ENCODE measurements around the gene PLEKHM3. TPM values are rescaled to one million over a fixed set of nuclear protein-coding genes. Genes with fewer than 3 reads are reported as not detected.

The PLEKHM3 gene
- polyA plus RNA-seq, 4 donors: 0.89 to 12.1 (median 2.1) TPM

DNA sequence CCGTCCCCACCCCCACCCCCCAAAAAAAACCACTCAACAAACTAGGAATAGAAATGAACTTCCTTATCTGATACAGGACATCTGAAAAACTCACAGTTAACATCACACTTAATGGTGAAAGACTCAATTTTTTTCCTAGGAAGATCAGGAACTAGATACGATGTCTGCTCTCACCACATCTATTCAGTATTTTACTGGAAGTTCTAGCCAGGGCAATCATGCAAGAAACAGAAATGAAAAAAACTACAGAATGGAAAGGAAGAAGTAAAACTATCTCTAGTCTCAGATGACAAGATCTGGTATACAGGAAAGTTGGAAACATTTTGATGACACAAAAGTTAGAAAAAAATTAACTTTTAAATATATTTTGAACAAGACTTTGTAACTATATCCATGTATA, 141.2 kb downstream of the PLEKHM3 start:
- Histone ChIP-seq H3K4me3 (ENCODE audit: low read depth in 1 of 3, low read length in 3 of 3) (no peak overlapping the region), H3K4me1 (ENCODE audit: control insufficient read depth in 3 of 3, insufficient read depth in 2 of 3, low read depth in 1 of 3, low read length in 2 of 3) (peaks cover 0 to 14% (median 3%) of the 10 kb centered on the region in 3 donors), H3K36me3 (ENCODE audit: control insufficient read depth in 3 of 3, insufficient read depth in 2 of 3, low read depth in 1 of 3, low read length in 3 of 3) (peaks cover 0 to 3% (median 0%) of the 10 kb centered on the region in 3 donors), H3K9me3 (ENCODE audit: control insufficient read depth in 2 of 2, insufficient read depth in 1 of 2, low read depth in 1 of 2, low read length in 1 of 2) (no peaks in the 10 kb centered on the region), H3K27me3 (ENCODE audit: control insufficient read depth in 3 of 3, insufficient read depth in 3 of 3, low read length in 3 of 3) (no peaks in the 10 kb centered on the region), H3K27ac (ENCODE audit: low read depth in 1 of 3, low read length in 2 of 3) (no peak overlapping the region)
- FAIRE-seq (peak; percentile 5), DNase-seq (no peak)
- 80 to 94% (median 93%) methylated on average over 2 of the region's 2 CpGs for WGBS, 3 donors

DNA sequence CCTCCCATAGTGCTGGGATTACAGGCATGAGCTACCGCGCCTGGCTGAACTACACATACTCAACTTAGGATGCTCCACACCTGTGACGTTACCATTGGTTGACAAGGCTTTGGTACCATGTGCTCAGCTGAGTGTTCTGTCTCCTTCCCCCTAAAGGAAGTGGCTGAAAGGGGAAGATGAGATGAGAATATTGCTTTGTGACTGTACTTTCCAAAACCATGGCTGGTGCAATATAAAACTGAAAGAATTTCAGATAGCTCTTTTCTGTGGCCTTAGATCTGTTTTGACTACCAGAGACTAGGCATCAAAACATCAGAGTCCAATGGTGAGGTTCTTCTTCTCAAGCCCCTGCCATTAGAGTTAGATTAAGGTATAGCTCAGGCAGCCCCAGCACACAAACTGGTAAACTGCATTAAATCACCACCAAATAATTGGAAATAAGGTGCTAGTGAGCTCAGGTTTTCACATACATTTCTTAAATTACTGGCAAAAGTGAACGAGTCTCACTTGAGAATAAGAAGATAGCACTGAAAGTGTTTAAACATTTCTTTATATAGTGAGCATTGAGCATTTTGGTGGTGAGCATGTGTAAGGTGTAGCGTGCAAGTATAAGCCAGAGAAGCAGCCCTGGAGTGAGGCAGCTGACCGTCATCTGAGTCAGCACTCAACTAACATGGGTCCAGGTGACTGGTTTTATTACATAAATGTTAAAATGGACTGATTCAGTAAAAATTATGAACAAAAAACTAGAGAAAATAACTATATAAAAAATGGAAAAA, 142.1 kb downstream of the PLEKHM3 start:
- H3K27me3 ChIP-seq (ENCODE audit: control insufficient read depth in 3 of 3, insufficient read depth in 3 of 3, low read length in 3 of 3): no peaks in the 10 kb centered on the region
- H3K36me3 ChIP-seq (ENCODE audit: control insufficient read depth in 3 of 3, insufficient read depth in 2 of 3, low read depth in 1 of 3, low read length in 3 of 3): peaks cover 0 to 3% (median 0%) of the 10 kb centered on the region in 3 donors
- H3K27ac ChIP-seq (ENCODE audit: low read depth in 1 of 3, low read length in 2 of 3): no peak overlapping the region
- peaks cover 0 to 15% (median 3%) of the 10 kb centered on the region in 3 donors for H3K4me1 ChIP-seq (ENCODE audit: control insufficient read depth in 3 of 3, insufficient read depth in 2 of 3, low read depth in 1 of 3, low read length in 2 of 3)
- 94 to 96% (median 95%) methylated on average over 6 of the region's 6 CpGs for WGBS, 3 donors
- no peaks in the 10 kb centered on the region for H3K9me3 ChIP-seq (ENCODE audit: control insufficient read depth in 2 of 2, insufficient read depth in 1 of 2, low read depth in 1 of 2, low read length in 1 of 2)
- H3K4me3 ChIP-seq (ENCODE audit: low read depth in 1 of 3, low read length in 3 of 3): no peak overlapping the region
- DNase-seq (no peak), FAIRE-seq (no peak)

- DNase-seq (no peak), FAIRE-seq (no peak)
- Histone ChIP-seq H3K36me3 (ENCODE audit: control insufficient read depth in 3 of 3, insufficient read depth in 2 of 3, low read depth in 1 of 3, low read length in 3 of 3) (peaks cover 0 to 3% (median 0%) of the 10 kb centered on the region in 3 donors), H3K27ac (ENCODE audit: low read depth in 1 of 3, low read length in 2 of 3) (no peak overlapping the region), H3K27me3 (ENCODE audit: control insufficient read depth in 3 of 3, insufficient read depth in 3 of 3, low read length in 3 of 3) (no peaks in the 10 kb centered on the region), H3K4me1 (ENCODE audit: control insufficient read depth in 3 of 3, insufficient read depth in 2 of 3, low read depth in 1 of 3, low read length in 2 of 3) (peaks cover 0 to 19% (median 3%) of the 10 kb centered on the region in 3 donors), H3K4me3 (ENCODE audit: low read depth in 1 of 3, low read length in 3 of 3) (no peak overlapping the region), H3K9me3 (ENCODE audit: control insufficient read depth in 2 of 2, insufficient read depth in 1 of 2, low read depth in 1 of 2, low read length in 1 of 2) (no peaks in the 10 kb centered on the region)
Observed at GRCh38 chr2:207881902-207882301, 143.4 kb downstream of the PLEKHM3 start.

DNA sequence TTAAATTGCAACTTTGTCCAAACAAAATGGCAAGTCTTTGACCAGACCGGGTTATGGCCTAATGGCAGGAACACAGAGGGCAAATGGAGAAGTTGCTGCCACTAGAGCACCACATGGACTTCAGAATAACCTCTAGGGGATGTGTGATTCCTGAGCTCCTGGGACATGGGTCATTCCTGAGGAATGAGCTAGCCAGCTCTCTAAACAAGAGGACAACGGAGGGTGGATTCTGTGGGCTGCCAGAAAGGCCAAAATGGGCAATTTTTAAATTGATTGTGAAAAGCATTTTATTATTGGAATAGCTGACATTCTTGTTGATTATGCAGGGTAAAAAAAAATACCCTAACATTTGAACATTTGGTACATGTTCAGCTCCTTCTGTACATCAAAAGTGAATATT, 145.8 kb downstream of the PLEKHM3 start:
- Histone ChIP-seq H3K27ac (ENCODE audit: low read depth in 1 of 3, low read length in 2 of 3) (no peak overlapping the region), H3K9me3 (ENCODE audit: control insufficient read depth in 2 of 2, insufficient read depth in 1 of 2, low read depth in 1 of 2, low read length in 1 of 2) (no peaks in the 10 kb centered on the region), H3K27me3 (ENCODE audit: control insufficient read depth in 3 of 3, insufficient read depth in 3 of 3, low read length in 3 of 3) (no peaks in the 10 kb centered on the region), H3K4me1 (ENCODE audit: control insufficient read depth in 3 of 3, insufficient read depth in 2 of 3, low read depth in 1 of 3, low read length in 2 of 3) (peaks cover 0 to 24% (median 3%) of the 10 kb centered on the region in 3 donors), H3K4me3 (ENCODE audit: low read depth in 1 of 3, low read length in 3 of 3) (no peak overlapping the region), H3K36me3 (ENCODE audit: control insufficient read depth in 3 of 3, insufficient read depth in 2 of 3, low read depth in 1 of 3, low read length in 3 of 3) (peaks cover 0 to 3% (median 0%) of the 10 kb centered on the region in 3 donors)
- WGBS, 3 donors: 81 to 98% (median 84%) methylated on average over 2 of the region's 2 CpGs
- no peak for FAIRE-seq
- no peak for DNase-seq

- Histone ChIP-seq H3K4me1 (ENCODE audit: control insufficient read depth in 3 of 3, insufficient read depth in 2 of 3, low read depth in 1 of 3, low read length in 2 of 3) (peaks cover 0 to 24% (median 3%) of the 10 kb centered on the region in 3 donors), H3K27me3 (ENCODE audit: control insufficient read depth in 3 of 3, insufficient read depth in 3 of 3, low read length in 3 of 3) (no peaks in the 10 kb centered on the region), H3K36me3 (ENCODE audit: control insufficient read depth in 3 of 3, insufficient read depth in 2 of 3, low read depth in 1 of 3, low read length in 3 of 3) (peaks cover 0 to 3% (median 0%) of the 10 kb centered on the region in 3 donors), H3K27ac (ENCODE audit: low read depth in 1 of 3, low read length in 2 of 3) (peak overlapping the region in 1 of 3 donors; percentile 50), H3K4me3 (ENCODE audit: low read depth in 1 of 3, low read length in 3 of 3) (no peak overlapping the region), H3K9me3 (ENCODE audit: control insufficient read depth in 2 of 2, insufficient read depth in 1 of 2, low read depth in 1 of 2, low read length in 1 of 2) (no peaks in the 10 kb centered on the region)
- DNase-seq: peak in 1 of 2 donors; percentile 51
- WGBS, 3 donors: 69 to 78% (median 70%) methylated on average over 4 of the region's 4 CpGs
- no peak for FAIRE-seq
Observed at GRCh38 chr2:207876842-207877535, 148.3 kb downstream of the PLEKHM3 start.

GRCh38 chr2:207875473-207876212, 149.7 kb downstream of the PLEKHM3 start:
- Histone ChIP-seq H3K27me3 (ENCODE audit: control insufficient read depth in 3 of 3, insufficient read depth in 3 of 3, low read length in 3 of 3) (no peaks in the 10 kb centered on the region), H3K9me3 (ENCODE audit: control insufficient read depth in 2 of 2, insufficient read depth in 1 of 2, low read depth in 1 of 2, low read length in 1 of 2) (no peaks in the 10 kb centered on the region), H3K27ac (ENCODE audit: low read depth in 1 of 3, low read length in 2 of 3) (no peak overlapping the region), H3K4me1 (ENCODE audit: control insufficient read depth in 3 of 3, insufficient read depth in 2 of 3, low read depth in 1 of 3, low read length in 2 of 3) (peaks cover 0 to 24% (median 5%) of the 10 kb centered on the region in 3 donors), H3K36me3 (ENCODE audit: control insufficient read depth in 3 of 3, insufficient read depth in 2 of 3, low read depth in 1 of 3, low read length in 3 of 3) (no peaks in the 10 kb centered on the region), H3K4me3 (ENCODE audit: low read depth in 1 of 3, low read length in 3 of 3) (no peak overlapping the region)
- WGBS, 3 donors: 70 to 83% (median 82%) methylated on average over 3 of the region's 3 CpGs
- DNase-seq: no peak
- no peak for FAIRE-seq

GRCh38 chr2:207873794-207874193, 151.5 kb downstream of the PLEKHM3 start:
- Histone ChIP-seq H3K4me1 (ENCODE audit: control insufficient read depth in 3 of 3, insufficient read depth in 2 of 3, low read depth in 1 of 3, low read length in 2 of 3) (peaks cover 0 to 20% (median 6%) of the 10 kb centered on the region in 3 donors), H3K9me3 (ENCODE audit: control insufficient read depth in 2 of 2, insufficient read depth in 1 of 2, low read depth in 1 of 2, low read length in 1 of 2) (no peaks in the 10 kb centered on the region), H3K27ac (ENCODE audit: low read depth in 1 of 3, low read length in 2 of 3) (no peak overlapping the region), H3K4me3 (ENCODE audit: low read depth in 1 of 3, low read length in 3 of 3) (no peak overlapping the region), H3K27me3 (ENCODE audit: control insufficient read depth in 3 of 3, insufficient read depth in 3 of 3, low read length in 3 of 3) (no peaks in the 10 kb centered on the region), H3K36me3 (ENCODE audit: control insufficient read depth in 3 of 3, insufficient read depth in 2 of 3, low read depth in 1 of 3, low read length in 3 of 3) (no peaks in the 10 kb centered on the region)
- FAIRE-seq (no peak), DNase-seq (no peak)
- WGBS, 3 donors: 90 to 97% (median 93%) methylated on average over 1 of the region's 1 CpG

DNA sequence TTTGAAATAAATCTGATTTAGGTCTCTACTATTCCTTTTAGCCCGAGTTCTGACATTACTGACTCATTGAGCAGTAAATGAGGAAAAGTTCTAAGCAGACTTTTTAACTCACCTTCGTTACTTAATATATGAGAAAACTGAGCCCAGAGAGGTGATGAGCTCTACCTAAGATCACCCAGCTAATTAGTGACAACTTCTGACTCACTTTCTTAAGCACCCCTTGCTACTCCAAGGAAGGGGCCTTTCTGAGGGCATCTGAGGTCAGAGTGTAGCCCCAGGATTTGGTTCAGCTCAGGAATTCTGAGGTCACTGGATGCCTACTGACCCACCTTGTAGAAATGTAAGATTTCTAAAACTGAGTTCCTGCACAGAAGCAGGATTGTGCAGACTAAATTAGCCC, 153.4 kb downstream of the PLEKHM3 start:
- DNase-seq (no peak), FAIRE-seq (no peak)
- H3K9me3 ChIP-seq (ENCODE audit: control insufficient read depth in 2 of 2, insufficient read depth in 1 of 2, low read depth in 1 of 2, low read length in 1 of 2): no peaks in the 10 kb centered on the region
- H3K27ac ChIP-seq (ENCODE audit: low read depth in 1 of 3, low read length in 2 of 3): no peak overlapping the region
- H3K4me1 ChIP-seq (ENCODE audit: control insufficient read depth in 3 of 3, insufficient read depth in 2 of 3, low read depth in 1 of 3, low read length in 2 of 3): peaks cover 0 to 14% (median 7%) of the 10 kb centered on the region in 3 donors
- no peaks in the 10 kb centered on the region for H3K27me3 ChIP-seq (ENCODE audit: control insufficient read depth in 3 of 3, insufficient read depth in 3 of 3, low read length in 3 of 3)
- WGBS, 3 donors: 93 to 98% (median 96%) methylated on average over 2 of the region's 2 CpGs
- no peaks in the 10 kb centered on the region for H3K36me3 ChIP-seq (ENCODE audit: control insufficient read depth in 3 of 3, insufficient read depth in 2 of 3, low read depth in 1 of 3, low read length in 3 of 3)
- H3K4me3 ChIP-seq (ENCODE audit: low read depth in 1 of 3, low read length in 3 of 3): no peak overlapping the region

Data from small intestine (tissue), 7 donors.